Colonic mucosa (tissue), 4 donors: ENCODE measurements around the gene ASTN2. TPM values are rescaled to one million over a fixed set of nuclear protein-coding genes. Genes with fewer than 3 reads are reported as not detected.

ENCODE experiments used
- DNase-seq: peaks from one replicate; pipeline ENCODE4 v3.0.0-alpha.2; 2020
- H3K27ac ChIP-seq: fragments of 200-600 bp; one replicate; pipeline ENCODE4 v1.8.0; 2021
- H3K27me3 ChIP-seq: fragments of 200-600 bp; one replicate; pipeline ENCODE4 v1.8.0; 2021
- H3K36me3 ChIP-seq: fragments of 200-600 bp; one replicate; pipeline ENCODE4 v1.8.0; 2021
- H3K4me1 ChIP-seq: fragments of 200-600 bp; one replicate; pipeline ENCODE4 v1.8.0; 2021; ENCODE audit warnings: mild to moderate bottlenecking
- H3K4me3 ChIP-seq: fragments of 200-600 bp; one replicate; pipeline ENCODE4 v1.8.0; 2021
- H3K9ac ChIP-seq, 2 donors: one replicate each; pipeline ENCODE4 v1.7.0; 2013; ENCODE audit warnings: control low read depth in 2 of 2, low read depth in 2 of 2, low read length in 2 of 2
- H3K9me3 ChIP-seq: fragments of 200-600 bp; one replicate; pipeline ENCODE4 v1.8.0; 2021
- CTCF ChIP-seq: fragments of 200-600 bp; IDR thresholded peaks from one replicate; pipeline ENCODE4 v1.8.0; 2022; ENCODE audit warnings: antibody characterized with exemption, mild to moderate bottlenecking
- intact Hi-C: fragments of 100-400 bp; cut with DNase I; formaldehyde crosslinking; loops from one replicate; pipeline ENCODE4 v1.14.1; 2022
- total RNA-seq, 2 donors: library from RNA; stranded (reverse); fragmentation: NEBNext Ultra II Directional in 1 of 2; extraction: Animal tissue kit (Norgen Biotek cat#: 25700) in 1 of 2; gene quantifications; one replicate each; pipeline ENCODE4 v1.2.1, GENCODE V29; 2021
- donor health status: healthy.
- donor health status: DM: no; HTN: no; CAD: no.
- donor health status: DM: no; HTN: no; CAD: no.

Gene ASTN2
- total RNA-seq, 2 donors from 2014 or later = 2.5 to 6.1 TPM

DNA sequence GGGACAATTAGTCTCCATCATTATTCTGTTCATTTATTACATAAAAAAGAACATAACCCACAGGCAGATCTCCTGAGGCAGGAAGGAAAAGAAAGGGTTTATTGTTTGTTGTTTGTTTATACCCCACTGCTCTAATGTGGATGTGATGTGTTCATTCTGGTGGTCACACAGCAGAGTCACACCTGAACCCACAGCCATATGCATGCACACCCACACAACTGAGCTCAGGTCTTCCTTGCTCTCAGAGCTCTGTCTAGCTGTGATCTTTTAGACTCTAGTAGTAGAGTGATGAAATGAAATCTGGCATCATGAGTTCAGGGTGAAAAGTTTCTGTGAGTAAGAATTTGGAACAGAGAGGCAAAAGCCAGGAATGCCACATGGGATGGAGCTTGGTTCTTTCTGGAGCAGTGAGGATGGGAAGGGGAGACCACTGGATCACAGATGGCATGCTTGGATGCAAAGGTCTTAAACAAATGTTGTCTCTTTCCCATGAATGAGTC, 1034.3 kb downstream of the ASTN2 start:
- H3K36me3 ChIP-seq = no peaks in the 10 kb centered on the region

DNA sequence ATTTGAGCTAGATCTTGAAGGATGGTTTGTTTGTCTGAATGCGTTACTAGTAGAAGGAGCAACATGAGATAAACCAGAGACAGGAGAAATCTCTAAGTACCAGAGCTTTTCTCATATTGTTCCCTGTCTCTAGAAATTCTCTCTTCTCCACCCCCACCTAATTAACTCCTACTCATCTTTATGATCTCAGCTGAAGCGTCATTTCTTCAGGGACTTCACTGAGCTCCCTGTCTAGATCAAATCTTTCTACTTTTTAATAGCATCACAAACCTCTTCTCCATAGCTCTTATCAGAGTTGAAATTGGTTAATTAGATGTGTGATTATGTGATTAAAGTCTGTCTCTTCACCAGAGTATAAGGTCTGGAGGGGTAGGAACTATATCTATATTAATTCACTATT, 1035.0 kb downstream of the ASTN2 start:
- no peak for DNase-seq
- Histone ChIP-seq H3K4me3 (no peak overlapping the region), H3K27me3 (no peaks in the 10 kb centered on the region), H3K36me3 (no peaks in the 10 kb centered on the region), H3K9me3 (no peaks in the 10 kb centered on the region), H3K27ac (no peak overlapping the region), H3K9ac (no peak overlapping the region), H3K4me1 (no peaks in the 10 kb centered on the region)
- TF ChIP-seq CTCF = no peak
- intact Hi-C loops = no loop called here

More for the DNA sequence above, 1034.3 kb downstream of the ASTN2 start:
- Histone ChIP-seq H3K4me1 (no peaks in the 10 kb centered on the region), H3K27me3 (no peaks in the 10 kb centered on the region), H3K4me3 (no peak overlapping the region), H3K9ac (no peak overlapping the region), H3K9me3 (no peaks in the 10 kb centered on the region), H3K27ac (no peak overlapping the region)
- intact Hi-C loops = no loop called here
- no peak for DNase-seq
- TF ChIP-seq CTCF = no peak

DNA sequence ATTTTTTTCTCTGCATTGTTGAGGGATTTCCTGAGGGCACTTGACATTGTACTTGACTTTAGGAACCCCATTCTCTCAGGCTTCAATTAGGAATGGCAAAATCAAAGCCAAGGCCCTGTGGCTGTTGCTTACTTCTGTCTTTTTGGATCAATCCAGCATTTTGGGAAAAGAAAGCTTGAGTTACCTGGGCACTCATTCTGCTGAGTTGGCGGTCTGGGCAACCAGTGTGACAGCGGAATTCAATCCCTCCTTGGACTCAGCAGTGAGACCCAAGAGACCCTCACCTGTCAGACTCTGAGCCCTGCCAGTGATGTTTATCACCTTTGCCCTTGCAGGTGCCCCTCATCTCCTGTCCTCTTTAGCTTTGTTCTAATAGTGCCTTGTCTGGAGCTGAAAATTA, 1036.0 kb downstream of the ASTN2 start:
- Histone ChIP-seq H3K9me3 (no peaks in the 10 kb centered on the region), H3K27me3 (no peaks in the 10 kb centered on the region), H3K4me3 (no peak overlapping the region), H3K27ac (no peak overlapping the region), H3K4me1 (no peaks in the 10 kb centered on the region), H3K36me3 (no peaks in the 10 kb centered on the region), H3K9ac (no peak overlapping the region)
- TF ChIP-seq CTCF = no peak
- intact Hi-C loops = no loop called here
- no peak for DNase-seq

GRCh38 chr9:116377179-116377798, 1037.6 kb downstream of the ASTN2 start:
- DNase-seq = no peak
- Histone ChIP-seq H3K9ac (no peak overlapping the region), H3K27ac (no peak overlapping the region), H3K36me3 (no peaks in the 10 kb centered on the region), H3K27me3 (no peaks in the 10 kb centered on the region), H3K4me1 (no peaks in the 10 kb centered on the region), H3K4me3 (no peak overlapping the region), H3K9me3 (no peaks in the 10 kb centered on the region)
- intact Hi-C loops = no loop called here
- no peak for TF ChIP-seq CTCF
